ENCODE results near the gene PLEKHN1.

DNA sequence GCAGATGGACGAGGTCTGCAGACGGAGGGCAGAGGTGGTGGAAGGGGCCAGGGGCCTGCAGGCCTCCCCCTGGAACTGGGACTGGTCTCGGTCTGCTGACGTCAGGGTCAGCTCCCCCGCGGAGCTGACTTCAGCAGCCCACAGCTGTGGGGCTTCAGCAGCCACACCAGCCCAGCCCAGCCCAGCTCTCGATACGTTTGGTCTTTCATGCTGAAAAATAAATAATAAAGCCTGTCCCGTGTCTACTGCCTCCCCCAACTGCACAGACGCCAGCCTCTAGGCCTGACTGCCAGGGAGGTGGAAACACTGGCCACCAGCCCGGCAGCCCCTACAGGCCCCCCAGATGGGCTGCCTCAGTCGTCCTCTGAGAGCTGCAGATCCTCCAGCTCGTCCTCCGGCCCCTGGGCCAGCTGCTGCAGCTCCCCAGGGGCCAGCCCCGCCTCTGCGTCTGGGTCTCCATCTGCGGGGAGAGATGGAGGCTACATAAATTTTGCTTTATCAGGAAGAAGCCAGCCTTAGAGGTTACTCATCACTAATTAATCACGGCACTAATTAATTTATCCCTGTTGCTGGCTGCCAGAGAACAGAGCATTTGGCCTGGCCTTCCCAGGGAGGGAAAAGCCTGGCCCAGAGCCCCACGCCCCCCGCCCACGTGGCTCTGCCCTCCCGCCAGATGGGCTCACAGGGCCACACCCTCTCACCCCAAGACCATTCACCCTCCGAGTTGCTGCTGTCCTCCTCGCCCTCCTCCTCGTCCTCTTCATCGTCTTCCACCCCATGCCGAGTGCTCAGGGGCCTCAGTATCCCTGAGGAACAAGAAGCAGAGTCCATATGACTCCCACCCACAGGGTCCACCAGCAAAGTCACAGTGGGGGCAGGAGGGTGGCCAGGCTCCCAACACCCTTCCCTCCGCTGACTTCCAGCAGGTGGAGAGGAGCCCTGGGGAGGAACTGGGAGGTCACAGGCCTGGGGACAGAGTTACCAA is 21.6 kb upstream of the PLEKHN1 start:
- TF ChIP-seq, protein P1, sequence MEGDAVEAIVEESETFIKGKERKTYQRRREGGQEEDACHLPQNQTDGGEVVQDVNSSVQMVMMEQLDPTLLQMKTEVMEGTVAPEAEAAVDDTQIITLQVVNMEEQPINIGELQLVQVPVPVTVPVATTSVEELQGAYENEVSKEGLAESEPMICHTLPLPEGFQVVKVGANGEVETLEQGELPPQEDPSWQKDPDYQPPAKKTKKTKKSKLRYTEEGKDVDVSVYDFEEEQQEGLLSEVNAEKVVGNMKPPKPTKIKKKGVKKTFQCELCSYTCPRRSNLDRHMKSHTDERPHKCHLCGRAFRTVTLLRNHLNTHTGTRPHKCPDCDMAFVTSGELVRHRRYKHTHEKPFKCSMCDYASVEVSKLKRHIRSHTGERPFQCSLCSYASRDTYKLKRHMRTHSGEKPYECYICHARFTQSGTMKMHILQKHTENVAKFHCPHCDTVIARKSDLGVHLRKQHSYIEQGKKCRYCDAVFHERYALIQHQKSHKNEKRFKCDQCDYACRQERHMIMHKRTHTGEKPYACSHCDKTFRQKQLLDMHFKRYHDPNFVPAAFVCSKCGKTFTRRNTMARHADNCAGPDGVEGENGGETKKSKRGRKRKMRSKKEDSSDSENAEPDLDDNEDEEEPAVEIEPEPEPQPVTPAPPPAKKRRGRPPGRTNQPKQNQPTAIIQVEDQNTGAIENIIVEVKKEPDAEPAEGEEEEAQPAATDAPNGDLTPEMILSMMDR (IDR thresholded peaks at IDR 0.05): no peak
- TF ChIP-seq POLR2AphosphoS5 (IDR thresholded peaks at IDR 0.05): no peak
- TF ChIP-seq POLR2A (IDR thresholded peaks at IDR 0.05): no peak
